Measurements from ENCODE around the gene SDK2. TPM values are rescaled to one million over a fixed set of nuclear protein-coding genes. Genes with fewer than 3 reads are reported as not detected.

The SDK2 gene
- total RNA-seq, 1 donor from 2014 or later, result 0.18 TPM

- DNase-seq (ENCODE audit: extremely low read depth, low read depth, low spot score), result no peak
Observed at GRCh38 chr17:73612031-73612472, 32.2 kb downstream of the SDK2 start.

GRCh38 chr17:73611630-73612029 lies 32.6 kb downstream of the SDK2 start:
- no peak for DNase-seq (ENCODE audit: extremely low read depth, low read depth, low spot score)

- no peak for DNase-seq (ENCODE audit: extremely low read depth, low read depth, low spot score)
Observed at GRCh38 chr17:73610331-73610911, 33.8 kb downstream of the SDK2 start.

- DNase-seq (ENCODE audit: extremely low read depth, low read depth, low spot score), result no peak
Observed at GRCh38 chr17:73609758-73610157, 34.5 kb downstream of the SDK2 start.

GRCh38 chr17:73609060-73609459 lies 35.2 kb downstream of the SDK2 start:
- no peak for DNase-seq (ENCODE audit: extremely low read depth, low read depth, low spot score)

- no peak for DNase-seq (ENCODE audit: extremely low read depth, low read depth, low spot score)
Observed at GRCh38 chr17:73605444-73605843, 38.8 kb downstream of the SDK2 start.

- DNase-seq (ENCODE audit: extremely low read depth, low read depth, low spot score), result no peak
Observed at GRCh38 chr17:73604476-73604875, 39.8 kb downstream of the SDK2 start.

- DNase-seq (ENCODE audit: extremely low read depth, low read depth, low spot score), result no peak
Observed at GRCh38 chr17:73603971-73604370, 40.3 kb downstream of the SDK2 start.

GRCh38 chr17:73600103-73600871 lies 44.0 kb downstream of the SDK2 start:
- no peak for DNase-seq (ENCODE audit: extremely low read depth, low read depth, low spot score)

- DNase-seq (ENCODE audit: extremely low read depth, low read depth, low spot score), result no peak
Observed at GRCh38 chr17:73599599-73599998, 44.6 kb downstream of the SDK2 start.

- DNase-seq (ENCODE audit: extremely low read depth, low read depth, low spot score), result no peak
Observed at GRCh38 chr17:73598212-73598611, 46.0 kb downstream of the SDK2 start.

- DNase-seq (ENCODE audit: extremely low read depth, low read depth, low spot score), result no peak
Observed at GRCh38 chr17:73595931-73596330, 48.3 kb downstream of the SDK2 start.

GRCh38 chr17:73595479-73595878 lies 48.8 kb downstream of the SDK2 start:
- no peak for DNase-seq (ENCODE audit: extremely low read depth, low read depth, low spot score)

- DNase-seq (ENCODE audit: extremely low read depth, low read depth, low spot score), result no peak
Observed at GRCh38 chr17:73595068-73595467, 49.2 kb downstream of the SDK2 start.

- no peak for DNase-seq (ENCODE audit: extremely low read depth, low read depth, low spot score)
Observed at GRCh38 chr17:73594598-73594997, 49.6 kb downstream of the SDK2 start.

- DNase-seq (ENCODE audit: extremely low read depth, low read depth, low spot score), result no peak
Observed at GRCh38 chr17:73594025-73594424, 50.2 kb downstream of the SDK2 start.

GRCh38 chr17:73593249-73593965 lies 50.8 kb downstream of the SDK2 start:
- no peak for DNase-seq (ENCODE audit: extremely low read depth, low read depth, low spot score)

- no peak for DNase-seq (ENCODE audit: extremely low read depth, low read depth, low spot score)
Observed at GRCh38 chr17:73592501-73592961, 51.7 kb downstream of the SDK2 start.

- DNase-seq (ENCODE audit: extremely low read depth, low read depth, low spot score), result no peak
Observed at GRCh38 chr17:73592079-73592415, 52.2 kb downstream of the SDK2 start.

- no peak for DNase-seq (ENCODE audit: extremely low read depth, low read depth, low spot score)
Observed at GRCh38 chr17:73591296-73592078, 52.8 kb downstream of the SDK2 start.

GRCh38 chr17:73589363-73589980 lies 54.8 kb downstream of the SDK2 start:
- no peak for DNase-seq (ENCODE audit: extremely low read depth, low read depth, low spot score)

Data from glomerular endothelial cell (primary cell).